GM19324 (cell line): ENCODE data around the gene DCDC2.
"Not testable (repeated sequence)": the region's sequence is repeated elsewhere in the genome, so short reads cannot be mapped to it uniquely, and the experiment has no call there.

Experiments used
- ATAC-seq: cut with Tn5 transposase; IDR thresholded peaks from one replicate; pipeline ENCODE4 v1.9.1; 2021; ENCODE audit warnings: mild to moderate bottlenecking, moderate library complexity; ENCODE audit not compliant: unreplicated experiment, low FRiP score

DCDC2 gene

DNA sequence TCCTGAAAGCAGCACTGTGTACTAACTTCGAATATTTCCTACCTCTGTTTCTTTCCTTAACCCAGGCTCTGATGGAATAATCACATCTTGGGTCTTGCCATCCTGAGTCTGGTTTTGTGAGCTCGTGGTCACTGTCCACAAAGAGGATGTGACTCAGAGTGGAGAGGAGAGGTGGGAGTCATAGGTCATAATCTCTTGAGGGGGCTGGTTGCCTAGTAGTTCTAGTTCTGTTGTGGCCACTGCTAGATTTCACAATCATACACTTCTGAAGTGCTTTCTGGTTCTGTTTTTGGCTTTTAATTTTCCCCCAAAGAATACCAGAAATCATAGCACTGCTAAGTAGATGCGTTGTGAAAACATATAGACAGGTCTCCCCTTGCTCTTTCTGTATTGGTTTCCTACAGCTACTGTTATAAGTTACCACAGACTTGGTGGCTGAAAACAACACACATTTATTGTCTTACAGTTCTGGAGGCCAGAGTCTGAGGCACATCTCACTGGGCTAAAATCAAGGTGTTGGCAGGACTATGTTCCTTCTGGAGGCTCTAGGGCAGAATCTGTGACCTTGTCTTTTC, 129.1 kb downstream of the DCDC2 start:
- no peak for ATAC-seq

DNA sequence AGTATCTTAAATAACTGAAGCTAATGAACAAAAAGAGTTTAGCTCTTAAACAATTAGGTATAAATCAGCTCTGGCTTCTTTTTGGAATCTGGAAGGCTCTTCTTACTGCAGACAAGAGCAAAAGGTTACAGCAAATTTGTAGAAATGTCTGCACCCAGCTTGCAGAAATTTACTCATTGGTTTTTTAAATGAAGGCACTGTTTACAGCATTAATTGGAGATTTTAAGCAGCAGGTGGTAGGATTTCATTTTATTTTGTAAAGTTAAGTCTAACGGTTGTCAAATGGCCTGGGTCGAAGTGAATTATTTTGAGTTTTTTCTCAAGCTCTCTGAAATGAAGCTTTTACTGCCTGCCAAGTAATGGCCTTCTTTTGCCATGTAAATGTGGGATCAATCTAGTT, 129.7 kb downstream of the DCDC2 start:
- ATAC-seq = no peak

DNA sequence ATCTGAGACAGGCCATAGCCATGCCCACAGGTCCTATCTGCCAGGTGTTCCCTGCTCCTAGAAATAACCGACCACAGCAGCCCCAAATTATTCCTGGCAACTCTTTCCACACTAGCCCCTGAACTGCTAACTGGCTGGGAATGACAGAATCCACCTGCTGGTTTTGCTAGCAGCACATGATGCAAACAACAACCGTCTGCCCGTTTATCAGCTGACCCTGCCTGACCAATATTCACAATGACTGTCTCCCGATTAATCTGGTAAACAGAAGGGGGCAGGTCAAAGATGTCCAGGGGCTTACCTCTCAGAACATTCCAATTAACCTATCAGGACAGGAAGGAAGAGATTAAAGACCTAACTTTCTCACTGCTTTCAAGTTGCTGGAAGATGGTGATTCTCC, 130.3 kb downstream of the DCDC2 start:
- no peak for ATAC-seq

DNA sequence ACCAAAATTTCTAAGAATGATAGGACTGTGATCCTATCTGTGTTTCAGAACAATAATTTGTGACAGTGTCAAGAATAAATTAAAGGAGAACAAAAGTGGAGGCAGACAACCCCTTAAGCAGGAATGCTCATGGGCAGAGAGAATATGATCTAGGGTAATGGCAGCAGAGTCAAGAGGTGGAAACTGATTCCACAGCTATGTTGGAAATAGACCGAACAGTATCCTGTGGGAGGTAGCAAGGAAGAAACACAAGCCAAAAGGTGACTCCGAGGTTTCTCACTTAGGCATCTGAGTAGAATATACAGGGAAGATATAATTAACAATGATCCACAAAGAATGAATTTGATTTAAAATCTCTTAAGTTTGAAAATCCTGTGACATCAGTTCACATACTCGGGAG, 131.3 kb downstream of the DCDC2 start:
- ATAC-seq = no peak

- no peak for ATAC-seq
These were observed 132.0 kb downstream of the DCDC2 start for GRCh38 chr6:24225838-24226237.

- ATAC-seq = no peak
These were observed 134.5 kb downstream of the DCDC2 start for GRCh38 chr6:24223115-24223919.

DNA sequence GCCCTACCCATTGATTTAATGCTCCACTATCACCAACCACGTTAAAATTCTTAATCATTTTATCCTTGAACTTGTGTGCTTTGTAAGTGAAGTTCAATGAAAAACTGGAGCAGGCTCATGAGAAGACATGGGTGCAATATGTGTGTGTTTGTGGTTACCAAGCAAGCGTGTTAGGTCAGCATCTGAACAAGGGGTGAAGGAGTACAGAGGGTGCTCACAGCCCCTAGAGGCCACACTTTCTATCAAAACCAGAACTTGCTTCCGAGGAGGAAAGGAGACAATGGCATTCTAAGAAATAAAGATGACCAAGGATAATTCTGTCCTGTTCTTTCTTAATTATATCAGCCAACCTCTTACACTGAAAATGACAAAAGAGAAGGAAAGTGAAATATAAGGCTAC, 138.2 kb downstream of the DCDC2 start:
- no peak for ATAC-seq

GRCh38 chr6:24214984-24215383, 142.9 kb downstream of the DCDC2 start:
- ATAC-seq = no peak

- ATAC-seq = no peak
These were observed 150.4 kb downstream of the DCDC2 start for GRCh38 chr6:24207413-24207812.

GRCh38 chr6:24205020-24205492, 152.8 kb downstream of the DCDC2 start:
- no peak for ATAC-seq

DNA sequence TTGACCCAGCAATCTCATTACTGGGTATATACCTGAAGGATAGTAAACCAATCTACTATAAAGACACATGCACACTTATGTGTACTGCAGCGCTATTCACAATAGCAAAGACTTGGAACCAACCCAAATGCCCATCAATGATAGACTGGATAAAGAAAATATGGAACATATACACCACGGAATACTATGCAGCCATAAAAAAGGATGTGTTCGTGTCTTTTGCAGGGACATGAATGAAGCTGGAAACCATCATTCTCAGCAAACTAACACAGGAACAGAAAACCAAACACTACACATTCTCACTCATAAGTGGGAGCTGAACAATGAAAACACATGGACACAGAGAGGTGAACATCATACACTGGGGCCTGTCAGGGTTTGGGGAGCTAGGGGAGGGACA, 153.7 kb downstream of the DCDC2 start:
- ATAC-seq = not testable (repeated sequence)

DNA sequence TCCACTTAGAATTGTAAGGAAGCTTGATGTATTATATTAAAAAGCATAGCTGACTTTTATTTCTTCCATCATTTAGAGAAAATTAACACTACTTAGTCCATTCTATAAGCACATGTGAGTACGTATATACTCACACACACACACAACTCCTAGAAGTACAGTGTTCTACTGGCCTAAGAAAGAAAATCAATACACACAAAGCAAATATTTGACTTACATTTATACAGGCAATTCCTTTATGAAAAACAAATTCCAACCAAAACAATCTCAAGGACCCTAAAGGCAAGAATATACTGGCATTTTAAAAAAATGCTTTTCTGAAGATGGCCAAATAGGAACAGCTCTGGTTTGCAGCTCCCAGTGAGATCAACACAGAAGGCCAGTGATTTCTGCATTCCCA, 160.0 kb downstream of the DCDC2 start:
- no peak for ATAC-seq

DNA sequence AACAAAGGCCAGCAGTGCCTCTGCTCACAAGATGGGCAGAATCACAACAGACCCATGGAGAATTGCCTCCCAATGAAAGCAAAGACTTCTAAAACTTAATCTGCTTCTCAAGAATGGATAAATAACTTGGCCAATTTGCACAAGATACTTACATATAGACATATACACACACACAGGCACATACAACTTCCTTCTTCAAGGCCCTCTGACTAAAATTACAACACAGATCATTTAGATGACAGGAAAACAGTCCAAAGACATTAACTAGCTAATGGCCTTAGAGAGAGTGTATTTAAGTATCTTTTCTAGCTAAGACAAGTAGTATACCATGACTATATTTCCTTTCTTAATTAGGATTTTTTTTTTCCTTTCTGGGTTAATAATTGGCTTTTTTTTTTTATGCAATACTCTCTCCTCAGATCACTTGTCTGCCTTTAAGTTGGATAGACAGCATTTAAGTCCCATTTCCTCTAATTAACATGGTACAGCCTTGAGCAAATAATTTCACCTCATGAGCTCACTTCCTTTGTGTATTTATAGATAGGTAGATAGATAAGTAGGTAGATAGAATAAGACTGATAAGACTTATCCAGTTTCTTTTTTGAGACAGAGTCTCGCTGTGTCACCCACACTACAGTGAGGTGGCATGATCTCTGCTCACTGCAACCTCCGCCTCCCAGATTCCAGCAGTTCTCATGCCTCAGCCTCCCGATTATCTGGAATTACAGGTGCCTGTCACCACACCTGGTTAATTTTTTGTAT, 161.8 kb downstream of the DCDC2 start:
- ATAC-seq = no peak

DNA sequence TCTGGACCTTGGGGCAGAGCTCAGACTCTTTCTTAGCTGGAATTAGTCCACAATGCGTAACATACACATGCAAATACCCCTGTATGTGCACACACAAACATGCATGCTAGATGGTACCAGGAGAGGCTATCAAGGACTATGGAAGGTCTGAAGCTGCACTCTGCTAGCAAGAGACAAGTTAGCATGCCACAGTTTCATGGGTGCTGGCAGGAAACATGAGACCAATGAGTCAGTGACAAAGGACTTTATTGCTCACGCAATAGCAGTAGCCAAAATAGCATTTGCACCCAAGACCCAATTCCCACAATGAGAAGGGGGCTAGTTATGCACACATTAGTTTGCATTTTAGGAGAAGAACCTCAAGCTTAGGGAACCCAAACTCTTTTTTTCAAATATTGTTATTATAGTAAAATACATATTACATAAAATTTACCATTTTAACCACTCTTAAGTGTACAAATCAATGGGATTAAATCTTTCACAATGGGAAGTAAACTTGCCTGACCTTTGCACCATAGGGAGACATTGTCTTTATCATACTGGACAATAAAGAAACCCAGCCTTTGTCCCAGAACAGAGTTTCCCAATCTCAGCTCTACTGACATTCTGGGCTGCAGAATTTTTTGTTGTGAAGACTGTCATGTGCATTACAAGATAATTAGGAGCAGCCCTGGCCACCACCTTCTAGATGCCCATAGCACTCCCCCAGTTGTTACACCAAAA, 162.7 kb downstream of the DCDC2 start:
- no peak for ATAC-seq

DNA sequence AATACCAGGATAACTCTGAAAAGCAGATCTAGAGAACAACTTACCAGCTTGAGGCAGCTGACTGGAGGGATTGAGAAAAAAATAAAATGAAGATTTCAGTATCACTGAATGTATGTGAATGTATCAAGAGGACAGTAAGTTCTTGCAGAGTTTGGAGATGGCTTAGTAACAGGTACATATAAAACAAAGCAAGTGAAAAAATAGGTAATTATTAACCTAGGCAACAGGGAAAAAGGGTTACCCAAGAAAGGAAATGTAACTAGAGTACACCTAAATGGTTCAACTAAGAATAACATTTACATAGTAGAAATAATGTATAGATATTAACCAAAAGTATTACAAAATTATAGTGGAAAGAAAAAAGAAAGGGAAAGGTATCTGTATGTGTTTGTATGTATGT, 164.5 kb downstream of the DCDC2 start:
- ATAC-seq = no peak

- ATAC-seq = no peak
These were observed 166.5 kb downstream of the DCDC2 start for GRCh38 chr6:24191346-24191745.

DNA sequence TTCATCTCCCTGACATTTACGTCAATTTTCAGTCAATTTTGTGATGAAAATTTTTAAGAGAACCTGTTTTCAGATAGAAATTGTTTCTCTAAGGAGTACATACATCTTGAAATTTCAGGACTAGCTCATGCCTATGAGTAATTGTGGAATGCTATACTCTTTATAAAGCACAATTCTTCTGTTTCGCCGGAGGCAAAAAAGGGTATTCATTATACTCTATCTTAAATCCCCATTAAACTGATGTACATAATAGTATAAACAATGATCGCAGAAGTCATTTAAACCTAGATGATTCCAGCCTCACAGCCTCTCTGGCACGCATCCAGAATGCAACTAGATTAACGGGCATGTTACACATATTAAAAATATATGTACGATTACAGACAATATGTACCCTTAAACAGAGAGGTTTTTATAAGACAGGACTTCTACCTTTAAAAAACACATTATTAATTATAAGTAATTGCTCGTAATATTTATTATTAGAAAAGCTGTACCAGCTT, 169.2 kb downstream of the DCDC2 start:
- no peak for ATAC-seq

DNA sequence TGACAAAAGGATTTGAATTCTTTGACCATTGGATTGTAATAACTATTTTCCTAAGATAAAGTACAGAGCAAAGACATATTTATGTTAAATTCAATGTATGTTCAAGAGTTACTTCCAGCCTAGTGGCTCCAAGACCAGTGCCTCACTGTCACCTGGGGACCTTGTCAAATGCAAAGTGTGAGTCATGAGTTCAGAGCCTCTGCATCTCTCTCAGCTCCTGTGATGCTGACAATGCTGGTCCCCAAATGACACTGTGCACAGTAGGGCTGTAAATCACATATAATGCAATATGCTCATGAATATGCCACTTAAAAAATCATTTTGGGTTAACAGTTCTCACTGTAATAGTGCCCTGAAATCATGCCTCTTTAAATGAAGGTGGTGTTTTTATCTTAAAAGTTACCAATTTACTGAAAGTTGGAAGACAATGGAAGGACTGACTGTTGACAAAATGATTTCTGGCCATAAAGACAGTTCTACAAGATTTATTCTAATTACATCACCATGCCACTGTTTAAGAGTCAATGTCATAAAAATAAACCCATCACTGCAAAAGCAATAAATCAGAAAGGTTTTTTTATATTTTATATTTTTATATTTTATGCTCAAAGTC, 169.8 kb downstream of the DCDC2 start:
- no peak for ATAC-seq

GRCh38 chr6:24186349-24186748, 171.5 kb downstream of the DCDC2 start:
- no peak for ATAC-seq

DNA sequence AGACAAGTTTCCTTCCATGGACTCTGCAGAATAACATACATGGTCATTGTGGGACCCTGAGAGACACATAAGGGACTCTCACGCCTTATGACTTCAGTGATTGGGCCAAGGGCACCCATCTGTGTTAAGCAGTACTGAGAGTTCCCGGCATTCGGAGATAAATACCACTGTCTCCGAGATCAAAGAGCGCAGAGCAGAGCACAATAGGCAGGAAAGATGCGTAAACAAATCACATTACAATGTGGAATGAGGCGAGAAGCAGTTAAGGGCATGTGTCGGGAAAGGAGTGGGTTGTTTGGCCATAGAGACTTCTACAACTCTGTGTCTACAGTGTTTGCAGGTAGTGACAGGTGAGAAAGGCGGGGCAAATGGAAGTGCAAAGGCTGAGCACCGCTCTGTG, 174.3 kb downstream of the DCDC2 start:
- ATAC-seq = no peak
